Measurements from ENCODE around the gene MBD2.

- TF ChIP-seq POLR2A (IDR thresholded peaks at IDR 0.05) = no peak
- no peak for TF ChIP-seq CTCF (IDR thresholded peaks at IDR 0.05)
These were observed 5.1 kb upstream of the MBD2 start for GRCh38 chr18:54229421-54230059.
